ENCODE data around the gene CHCHD1.
"Not testable (repeated sequence)": the region's sequence is repeated elsewhere in the genome, so short reads cannot be mapped to it uniquely, and the experiment has no call there.

Gene CHCHD1

DNA sequence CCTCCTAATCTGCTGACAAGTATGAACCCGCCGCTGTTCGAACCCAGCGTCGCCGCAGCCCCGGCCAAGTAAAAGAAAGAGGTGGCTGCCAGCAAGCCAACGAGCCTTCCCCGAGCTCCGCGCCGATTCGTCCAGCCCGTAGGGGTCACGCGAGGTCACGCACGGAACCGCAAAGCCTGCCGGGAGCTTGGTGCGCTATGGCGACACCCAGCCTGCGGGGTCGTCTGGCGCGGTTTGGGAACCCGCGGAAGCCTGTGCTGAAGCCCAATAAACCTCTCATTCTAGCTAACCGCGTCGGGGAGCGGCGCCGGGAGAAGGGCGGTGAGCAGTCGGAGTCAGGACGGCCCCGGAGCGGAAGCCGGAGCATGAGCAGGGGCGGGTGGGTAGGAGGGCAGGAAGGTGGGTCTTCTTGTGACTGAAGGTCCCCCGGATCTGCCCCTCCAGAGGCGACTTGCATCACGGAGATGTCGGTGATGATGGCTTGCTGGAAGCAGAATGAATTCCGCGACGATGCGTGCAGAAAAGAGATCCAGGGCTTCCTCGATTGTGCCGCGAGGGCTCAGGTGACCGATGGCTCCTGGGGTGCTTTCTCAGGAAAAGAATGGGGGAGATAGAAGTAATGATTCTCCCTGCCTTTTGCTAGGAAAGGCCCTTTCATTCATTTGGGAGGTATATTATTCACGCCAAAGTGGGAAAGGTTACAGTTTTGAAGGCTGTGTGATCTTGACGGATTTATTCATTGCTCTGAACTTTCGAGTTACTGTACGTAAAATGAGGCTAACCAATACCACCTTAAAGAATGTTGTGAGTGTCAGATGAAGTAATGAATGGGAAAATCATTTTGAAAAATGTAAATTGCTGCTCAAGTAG lies at the start of gene CHCHD1:
Gene CHCHD1, plus strand, starts transcription at position 170 of the 870 bp plus-strand sequence. Its CDS starts 28 bp downstream, at position 198.
- peak within 1 kb of the TSS; percentile 89 to 90 for H3K4me3 ChIP-seq (ENCODE audit: low read length in 2 of 2)

GRCh38 chr10:73732426-73732825 lies 49.4 kb upstream of the CHCHD1 start:
- Histone ChIP-seq H3K4me3 (ENCODE audit: low read length in 2 of 2) (no peak overlapping the region), H3K4me1 (ENCODE audit: control insufficient read depth, insufficient read depth, low read length) (peaks cover 21% of the 10 kb centered on the region), H3K9me3 (ENCODE audit: control insufficient read depth in 2 of 2, low read length in 2 of 2) (no peaks in the 10 kb centered on the region), H3K36me3 (ENCODE audit: control insufficient read depth in 2 of 2, insufficient read depth in 2 of 2, low read length in 2 of 2) (peaks cover 0 to 5% of the 10 kb centered on the region in 2 donors), H3K27me3 (ENCODE audit: control insufficient read depth in 1 of 2, insufficient read depth in 2 of 2, low read length in 2 of 2) (no peaks in the 10 kb centered on the region), H3K27ac (ENCODE audit: low read length) (no peak overlapping the region), H3K9ac (ENCODE audit: low read length in 2 of 2) (no peak overlapping the region)

More for the DNA sequence above, at the start of gene CHCHD1:
- peak within 1 kb of the TSS; percentile 86 to 91 for H3K9ac ChIP-seq (ENCODE audit: low read length in 2 of 2)
- no peaks in the 10 kb centered on the region for H3K27me3 ChIP-seq (ENCODE audit: control insufficient read depth in 1 of 2, insufficient read depth in 2 of 2, low read length in 2 of 2)
- H3K27ac ChIP-seq (ENCODE audit: low read length): peak within 1 kb of the TSS; percentile 85
- H3K9me3 ChIP-seq (ENCODE audit: control insufficient read depth in 2 of 2, low read length in 2 of 2): no peaks in the 10 kb centered on the region
- peaks cover 3 to 4% of the 10 kb centered on the region in 2 donors for H3K36me3 ChIP-seq (ENCODE audit: control insufficient read depth in 2 of 2, insufficient read depth in 2 of 2, low read length in 2 of 2)
- peaks cover 34% of the 10 kb centered on the region for H3K4me1 ChIP-seq (ENCODE audit: control insufficient read depth, insufficient read depth, low read length)

DNA sequence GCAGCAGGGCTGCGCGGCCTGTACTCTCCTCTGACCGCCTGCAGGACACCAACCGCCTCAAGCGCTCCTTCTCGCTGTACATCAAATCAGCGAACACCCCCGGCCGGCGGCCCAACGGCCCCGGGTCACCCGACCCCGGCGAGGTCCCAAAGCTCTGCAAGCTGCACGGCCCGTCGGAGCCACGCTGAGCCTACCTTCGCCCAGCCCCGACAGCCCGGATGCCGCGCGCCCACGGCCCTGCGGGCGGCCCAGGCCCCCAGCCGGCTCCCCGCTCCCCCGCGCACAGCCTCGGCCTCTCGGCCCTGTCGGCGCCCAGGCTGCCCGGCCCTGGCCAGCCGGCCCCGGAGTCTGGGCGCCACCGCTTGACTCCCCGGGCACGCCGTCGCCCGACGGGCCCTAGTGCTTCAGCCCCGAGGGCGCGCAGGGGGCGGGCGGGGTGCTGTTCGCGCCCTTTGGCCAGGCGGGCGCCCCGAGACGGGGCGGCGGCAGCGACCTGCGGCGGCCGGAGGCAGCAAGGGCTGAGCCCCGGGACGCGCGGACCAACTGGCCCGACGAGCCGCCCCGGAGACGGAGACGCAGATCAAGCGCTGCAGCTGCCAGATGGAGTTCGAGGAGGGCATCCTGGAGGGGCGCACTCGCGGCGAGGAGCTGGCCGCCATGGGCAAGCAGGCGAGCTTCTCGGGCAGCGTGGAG lies 48.8 kb upstream of the CHCHD1 start:
- Histone ChIP-seq H3K4me3 (ENCODE audit: low read length in 2 of 2) (no peak overlapping the region), H3K27me3 (ENCODE audit: control insufficient read depth in 1 of 2, insufficient read depth in 2 of 2, low read length in 2 of 2) (no peaks in the 10 kb centered on the region), H3K36me3 (ENCODE audit: control insufficient read depth in 2 of 2, insufficient read depth in 2 of 2, low read length in 2 of 2) (peaks cover 0 to 5% of the 10 kb centered on the region in 2 donors), H3K27ac (ENCODE audit: low read length) (no peak overlapping the region), H3K9ac (ENCODE audit: low read length in 2 of 2) (no peak overlapping the region), H3K9me3 (ENCODE audit: control insufficient read depth in 2 of 2, low read length in 2 of 2) (no peaks in the 10 kb centered on the region), H3K4me1 (ENCODE audit: control insufficient read depth, insufficient read depth, low read length) (peaks cover 21% of the 10 kb centered on the region)

GRCh38 chr10:73734028-73734720 lies 47.7 kb upstream of the CHCHD1 start:
- Histone ChIP-seq H3K9me3 (ENCODE audit: control insufficient read depth in 2 of 2, low read length in 2 of 2) (no peaks in the 10 kb centered on the region), H3K4me1 (ENCODE audit: control insufficient read depth, insufficient read depth, low read length) (peaks cover 21% of the 10 kb centered on the region), H3K27me3 (ENCODE audit: control insufficient read depth in 1 of 2, insufficient read depth in 2 of 2, low read length in 2 of 2) (no peaks in the 10 kb centered on the region), H3K4me3 (ENCODE audit: low read length in 2 of 2) (no peak overlapping the region), H3K9ac (ENCODE audit: low read length in 2 of 2) (no peak overlapping the region), H3K27ac (ENCODE audit: low read length) (no peak overlapping the region), H3K36me3 (ENCODE audit: control insufficient read depth in 2 of 2, insufficient read depth in 2 of 2, low read length in 2 of 2) (peaks cover 0 to 5% of the 10 kb centered on the region in 2 donors)

DNA sequence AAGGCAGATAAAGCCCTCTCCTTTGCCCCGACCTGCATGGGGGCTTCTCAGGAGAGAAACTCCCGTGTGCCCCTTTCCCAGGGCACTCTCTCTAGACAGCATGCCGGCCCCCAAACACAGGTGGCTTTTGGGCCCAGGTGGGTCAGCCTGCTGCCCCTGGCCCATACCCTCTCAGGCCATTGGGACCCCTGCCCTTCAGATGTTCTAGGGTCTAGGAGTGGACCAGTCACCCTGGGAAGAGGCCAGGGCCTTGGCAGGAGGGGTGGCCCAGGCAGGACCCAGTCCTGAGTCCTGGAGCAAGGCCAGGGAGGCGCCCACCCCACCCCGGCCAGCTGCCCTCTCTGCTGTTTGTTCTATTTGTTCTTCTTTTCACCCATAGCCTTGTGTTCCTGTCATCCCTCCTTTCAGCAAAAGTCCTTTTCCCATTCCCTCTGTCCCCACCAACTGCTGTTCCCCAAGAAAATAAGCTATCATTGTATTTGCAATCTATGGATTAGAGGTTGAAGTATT lies 47.0 kb upstream of the CHCHD1 start:
- Histone ChIP-seq H3K9ac (ENCODE audit: low read length in 2 of 2) (no peak overlapping the region), H3K36me3 (ENCODE audit: control insufficient read depth in 2 of 2, insufficient read depth in 2 of 2, low read length in 2 of 2) (peaks cover 0 to 5% of the 10 kb centered on the region in 2 donors), H3K4me1 (ENCODE audit: control insufficient read depth, insufficient read depth, low read length) (peaks cover 21% of the 10 kb centered on the region), H3K9me3 (ENCODE audit: control insufficient read depth in 2 of 2, low read length in 2 of 2) (no peaks in the 10 kb centered on the region), H3K4me3 (ENCODE audit: low read length in 2 of 2) (no peak overlapping the region), H3K27ac (ENCODE audit: low read length) (no peak overlapping the region), H3K27me3 (ENCODE audit: control insufficient read depth in 1 of 2, insufficient read depth in 2 of 2, low read length in 2 of 2) (no peaks in the 10 kb centered on the region)

DNA sequence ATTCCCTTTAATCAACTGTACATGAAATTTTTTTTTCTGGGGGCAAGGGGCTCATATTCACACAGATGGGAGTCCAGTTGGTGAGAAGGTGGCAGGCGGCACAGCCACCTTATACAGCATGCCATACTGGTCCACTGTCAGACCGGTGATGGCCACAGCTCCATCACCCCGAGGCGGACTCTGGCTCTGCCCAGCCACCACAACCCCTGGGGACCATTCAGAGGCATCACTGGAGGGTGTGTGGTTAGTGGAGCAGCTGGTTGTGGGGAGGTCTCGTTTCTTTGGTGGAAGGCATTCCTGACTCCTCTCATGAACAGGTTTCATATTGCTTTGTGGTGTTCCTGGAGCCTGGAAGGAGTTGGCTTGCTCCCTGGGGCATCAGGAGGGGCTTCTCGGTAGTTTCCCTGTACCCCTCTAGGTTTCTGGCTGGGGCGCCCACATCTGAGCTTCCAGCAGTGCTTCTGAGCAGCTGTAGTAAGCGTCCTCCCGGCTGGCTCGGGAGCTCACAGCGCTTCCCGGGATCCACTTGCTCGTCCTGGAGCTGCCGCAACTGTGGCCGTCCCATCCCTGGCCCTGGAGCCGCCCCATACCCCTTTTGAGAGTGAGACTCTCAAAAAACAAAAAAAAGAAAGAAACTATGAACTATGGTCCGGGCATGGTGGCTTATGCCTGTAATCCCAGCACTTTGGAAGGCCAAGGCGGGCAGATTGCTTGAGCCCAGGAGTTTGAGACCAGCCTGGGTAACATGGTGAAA lies 41.2 kb upstream of the CHCHD1 start:
- H3K4me1 ChIP-seq (ENCODE audit: control insufficient read depth, insufficient read depth, low read length); H3K4me3 ChIP-seq (ENCODE audit: low read length in 2 of 2); H3K36me3 ChIP-seq (ENCODE audit: control insufficient read depth in 2 of 2, insufficient read depth in 2 of 2, low read length in 2 of 2); H3K27me3 ChIP-seq (ENCODE audit: control insufficient read depth in 1 of 2, insufficient read depth in 2 of 2, low read length in 2 of 2); H3K27ac ChIP-seq (ENCODE audit: low read length); H3K9me3 ChIP-seq (ENCODE audit: control insufficient read depth in 2 of 2, low read length in 2 of 2); H3K9ac ChIP-seq (ENCODE audit: low read length in 2 of 2): not testable (repeated sequence)

GRCh38 chr10:73742454-73742734 lies 39.5 kb upstream of the CHCHD1 start:
- H3K4me3 ChIP-seq (ENCODE audit: low read length in 2 of 2): no peak overlapping the region
- no peaks in the 10 kb centered on the region for H3K27me3 ChIP-seq (ENCODE audit: control insufficient read depth in 1 of 2, insufficient read depth in 2 of 2, low read length in 2 of 2)
- H3K4me1 ChIP-seq (ENCODE audit: control insufficient read depth, insufficient read depth, low read length): peaks cover 3% of the 10 kb centered on the region
- no peaks in the 10 kb centered on the region for H3K9me3 ChIP-seq (ENCODE audit: control insufficient read depth in 2 of 2, low read length in 2 of 2)
- peaks cover 0 to 5% of the 10 kb centered on the region in 2 donors for H3K36me3 ChIP-seq (ENCODE audit: control insufficient read depth in 2 of 2, insufficient read depth in 2 of 2, low read length in 2 of 2)
- no peak overlapping the region for H3K27ac ChIP-seq (ENCODE audit: low read length)
- H3K9ac ChIP-seq (ENCODE audit: low read length in 2 of 2): no peak overlapping the region

DNA sequence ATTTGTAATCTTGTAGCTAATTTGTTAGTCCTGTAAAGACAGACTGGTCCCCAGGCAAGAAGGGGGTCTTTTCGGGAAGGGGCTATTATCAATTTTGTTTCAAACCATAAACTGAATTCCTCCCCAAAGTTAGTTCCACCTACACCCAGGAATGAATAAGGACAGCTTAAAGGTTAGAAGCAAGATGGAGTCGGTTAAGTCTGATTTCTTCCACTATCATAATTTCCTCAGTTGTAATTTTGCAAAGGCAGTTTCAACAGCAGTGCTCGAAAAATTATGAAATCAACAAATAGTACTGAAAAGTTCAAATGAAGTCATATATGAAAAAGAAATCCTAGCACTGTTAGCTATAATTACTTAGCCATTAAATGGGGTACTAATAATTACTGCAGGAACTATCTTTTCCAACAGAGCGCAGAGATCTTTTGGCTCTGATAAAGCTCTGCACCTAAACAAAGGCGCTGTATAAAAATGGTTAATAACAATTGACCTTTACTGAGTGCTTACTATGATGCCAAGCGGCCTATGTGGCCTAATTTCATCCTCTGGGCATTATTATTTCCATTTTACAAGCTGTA lies 38.4 kb upstream of the CHCHD1 start:
- H3K27me3 ChIP-seq (ENCODE audit: control insufficient read depth in 1 of 2, insufficient read depth in 2 of 2, low read length in 2 of 2): no peaks in the 10 kb centered on the region
- H3K36me3 ChIP-seq (ENCODE audit: control insufficient read depth in 2 of 2, insufficient read depth in 2 of 2, low read length in 2 of 2): peaks cover 0 to 7% of the 10 kb centered on the region in 2 donors
- H3K9me3 ChIP-seq (ENCODE audit: control insufficient read depth in 2 of 2, low read length in 2 of 2): no peaks in the 10 kb centered on the region
- H3K4me1 ChIP-seq (ENCODE audit: control insufficient read depth, insufficient read depth, low read length): peaks cover 3% of the 10 kb centered on the region
- H3K4me3 ChIP-seq (ENCODE audit: low read length in 2 of 2): peak overlapping the region; percentile 68 to 100
- H3K9ac ChIP-seq (ENCODE audit: low read length in 2 of 2): peak overlapping the region; percentile 97
- peak overlapping the region; percentile 98 for H3K27ac ChIP-seq (ENCODE audit: low read length)

GRCh38 chr10:73743905-73744663 lies 37.8 kb upstream of the CHCHD1 start, which contains the start of gene SEC24C:
Gene SEC24C, plus strand, starts transcription at chr10:73744372. Its CDS starts 2,461 bp downstream, at chr10:73746833.
- H3K4me1 ChIP-seq (ENCODE audit: control insufficient read depth, insufficient read depth, low read length): peaks cover 5% of the 10 kb centered on the region

More at GRCh38 chr10:73743905-73744663, 37.8 kb upstream of the CHCHD1 start, which contains the start of gene SEC24C:
- peaks cover 3 to 10% of the 10 kb centered on the region in 2 donors for H3K36me3 ChIP-seq (ENCODE audit: control insufficient read depth in 2 of 2, insufficient read depth in 2 of 2, low read length in 2 of 2)
- H3K9ac ChIP-seq (ENCODE audit: low read length in 2 of 2): peak within 1 kb of the TSS; percentile 97
- no peaks in the 10 kb centered on the region for H3K9me3 ChIP-seq (ENCODE audit: control insufficient read depth in 2 of 2, low read length in 2 of 2)
- no peaks in the 10 kb centered on the region for H3K27me3 ChIP-seq (ENCODE audit: control insufficient read depth in 1 of 2, insufficient read depth in 2 of 2, low read length in 2 of 2)
- H3K4me3 ChIP-seq (ENCODE audit: low read length in 2 of 2): peak within 1 kb of the TSS; percentile 68 to 100
- peak within 1 kb of the TSS; percentile 98 for H3K27ac ChIP-seq (ENCODE audit: low read length)
